Smooth muscle cell of the pulmonary artery (primary cell): ENCODE results near the gene TEX10. TPM values are rescaled to one million over a fixed set of nuclear protein-coding genes. Genes with fewer than 3 reads are reported as not detected.

Source experiments
- total RNA-seq: library from RNA; depleted of rRNA; stranded (reverse); fragments of >200 nt; gene quantifications from 2 replicates; pipeline ENCODE4 v1.2.3, GENCODE V29; 2014

The TEX10 gene
- total RNA-seq: 25.1 and 25.2 TPM in 2 replicates

DNA sequence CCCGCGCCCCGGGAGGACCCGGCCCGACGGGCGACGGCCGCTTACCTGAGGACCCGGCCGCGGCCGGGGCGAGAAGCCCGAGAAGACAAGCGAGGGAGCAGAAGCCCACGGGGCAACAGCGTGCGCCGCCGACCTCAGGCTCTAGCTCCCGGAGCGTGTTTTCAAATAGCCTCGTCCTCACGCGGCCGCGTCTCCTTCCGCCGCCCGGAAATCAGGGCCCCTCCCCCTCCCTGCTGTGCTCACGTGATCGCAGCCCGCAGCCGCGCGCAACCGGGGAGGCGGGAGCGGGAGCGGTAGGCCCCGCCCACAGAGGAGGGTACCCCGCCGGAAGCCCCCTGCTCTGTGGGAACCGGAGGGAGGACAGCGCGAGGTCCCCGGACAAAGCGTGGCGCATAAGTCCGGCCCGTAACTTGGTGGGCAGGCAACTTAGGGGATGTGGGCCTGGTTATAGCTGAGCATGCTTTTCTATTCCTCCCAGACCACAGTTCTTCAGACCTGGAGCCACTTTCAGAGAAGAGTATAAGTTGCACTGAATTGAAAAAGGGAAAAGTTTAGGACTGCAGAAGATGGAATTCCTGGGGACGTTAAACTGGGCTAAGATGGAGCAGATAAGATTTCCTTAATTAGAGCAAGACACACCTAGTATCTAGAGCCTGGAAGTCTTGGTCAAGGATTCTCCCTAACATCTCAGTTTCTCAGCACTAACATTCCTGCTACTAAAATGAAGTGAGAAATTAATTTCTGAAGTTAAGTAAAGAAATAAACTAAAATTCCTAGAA is at the start of gene TEX10:
TSS of gene TEX10 (minus strand) at position 216 of the 779 bp plus-strand sequence. CDS start 3,579 bp downstream, outside the sequence.

Other genes starting within 250 kb of the TEX10 start
- 51.8 and 59.2 TPM in 2 replicates for gene MSANTD3, start 74.2 kb upstream of the TEX10 start, total RNA-seq
- 2.4 and 5.2 TPM in 2 replicates for gene TMEFF1, start 120.2 kb upstream of the TEX10 start, total RNA-seq
- gene CAVIN4, start 225.1 kb upstream of the TEX10 start, total RNA-seq: 1.6 TPM in 2 replicates